GM12864 (cell line): ENCODE measurements around the gene LMO1.

Experiments used
- DNase-seq: peaks from one replicate; pipeline ENCODE4 v3.0.0-alpha.2; 2011; ENCODE audit warnings: low read depth
- H3K4me3 ChIP-seq: 2 replicates; pipeline ENCODE4 v1.5.1; 2011; ENCODE audit warnings: mild to moderate bottlenecking, low read depth, low read length, control low read depth
- CTCF ChIP-seq: IDR thresholded peaks from 2 replicates; pipeline ENCODE4 v1.5.1; 2011; ENCODE audit warnings: low read depth, mild to moderate bottlenecking, moderate library complexity, low read length, control low read depth, inconsistent platforms; ENCODE audit errors: missing control alignments

Gene LMO1

GRCh38 chr11:8228231-8228630 is 35.4 kb downstream of the LMO1 start:
- DNase-seq: no peak
- no peak for TF ChIP-seq CTCF
- no peak overlapping the region for H3K4me3 ChIP-seq

GRCh38 chr11:8227156-8228152 is 36.2 kb downstream of the LMO1 start:
- DNase-seq: no peak
- TF ChIP-seq CTCF: no peak
- no peak overlapping the region for H3K4me3 ChIP-seq

GRCh38 chr11:8225589-8226036 is 38.1 kb downstream of the LMO1 start:
- peak; percentile 93 for TF ChIP-seq CTCF
- peak; percentile 3 for DNase-seq
- no peak overlapping the region for H3K4me3 ChIP-seq

GRCh38 chr11:8224711-8225110 is 39.0 kb downstream of the LMO1 start:
- H3K4me3 ChIP-seq: no peak overlapping the region
- DNase-seq: no peak
- TF ChIP-seq CTCF: no peak

GRCh38 chr11:8224161-8224591 is 39.5 kb downstream of the LMO1 start:
- DNase-seq: no peak
- TF ChIP-seq CTCF: no peak
- H3K4me3 ChIP-seq: no peak overlapping the region

GRCh38 chr11:8223513-8223900 is 40.2 kb downstream of the LMO1 start:
- DNase-seq: no peak

More at GRCh38 chr11:8223513-8223900, 40.2 kb downstream of the LMO1 start:
- no peak overlapping the region for H3K4me3 ChIP-seq
- TF ChIP-seq CTCF: no peak
